Endothelial cell of umbilical vein (primary cell): ENCODE measurements around the gene SLC37A1. TPM values are rescaled to one million over a fixed set of nuclear protein-coding genes. Genes with fewer than 3 reads are reported as not detected.

Experiments
- BruUV-seq: library from RNA; stranded (reverse); fragments of 400-500 nt; replicated peaks from 2 replicates; lab custom pipeline; 2021; lab: Mats Ljungman, UMichigan
- CTCF ChIA-PET: fragments of 300-600, 350-600 bp; sonication (Branson Sonifier 250); formaldehyde crosslinking; loops from one replicate; lab custom pipeline; 2021; ENCODE audit warnings: antibody characterized with exemption, inconsistent platforms; lab: Charles Lee
- POLR2A ChIA-PET: fragments of 300-600, 350-600 bp; sonication (Branson Sonifier 250); formaldehyde crosslinking; loops from one replicate; lab custom pipeline; 2021; ENCODE audit warnings: antibody characterized with exemption, inconsistent platforms; lab: Charles Lee
- DNase-seq: peaks from one replicate; pipeline ENCODE4 v3.0.0-alpha.2; 2011; ENCODE audit warnings: low read depth, low spot score
- FAIRE-seq: peaks from 2 replicates; lab custom pipeline; 2011; peaks lifted over from hg19 to GRCh38; lab: Jason Lieb, UNC
- H2AFZ ChIP-seq: 2 replicates; pipeline ENCODE4 v1.6.0; 2012; ENCODE audit warnings: low read depth, low read length, control low read depth, inconsistent platforms
- H3K27ac ChIP-seq: 2 replicates; pipeline ENCODE4 v1.5.1; 2011; ENCODE audit warnings: low read depth, mild to moderate bottlenecking, control low read depth, low read length, moderate library complexity; ENCODE audit not compliant: insufficient read depth
- H3K27me3 ChIP-seq, 2 experiments: 2 replicates each; pipeline versions ENCODE4 v1.6.0 to v1.6.1; 2011; ENCODE audit warnings: low read length in 2 of 2, mixed read lengths in 1 of 2; ENCODE audit not compliant: control insufficient read depth in 2 of 2, insufficient read depth in 2 of 2
- H3K36me3 ChIP-seq, 2 experiments: 2 replicates in 1 of 2; 3 replicates in 1 of 2; pipeline ENCODE4 v1.5.1; 2011; ENCODE audit warnings: low read length in 2 of 2, mild to moderate bottlenecking in 1 of 2, moderate library complexity in 1 of 2; ENCODE audit not compliant: control insufficient read depth in 2 of 2, insufficient read depth in 2 of 2; ENCODE audit errors: extremely low read depth in 1 of 2
- H3K4me1 ChIP-seq: 3 replicates; pipeline ENCODE4 v1.5.1; 2011; ENCODE audit warnings: mild to moderate bottlenecking, low read length; ENCODE audit not compliant: control insufficient read depth, insufficient read depth; ENCODE audit errors: extremely low read depth
- H3K4me2 ChIP-seq: 2 replicates; pipeline ENCODE4 v1.6.1; 2011; ENCODE audit warnings: low read length, control low read depth, mixed read lengths; ENCODE audit not compliant: insufficient read depth
- H3K4me3 ChIP-seq, 3 experiments: fragments of 200-600 bp in 1 of 3; sonication (generic), shearing (Covaris generic) in 1 of 3; replicated peaks in 1 of 3; 2 replicates each; pipeline ENCODE4 v1.5.1; 2011 to 2016; ENCODE audit warnings: control low read depth in 3 of 3, low read length in 3 of 3, mild to moderate bottlenecking in 2 of 3, inconsistent platforms in 1 of 3, low read depth in 1 of 3, moderate library complexity in 1 of 3; ENCODE audit not compliant: insufficient read depth in 1 of 3
- H3K79me2 ChIP-seq: 2 replicates; pipeline ENCODE4 v1.6.0; 2012; ENCODE audit warnings: low read length, inconsistent platforms; ENCODE audit not compliant: control insufficient read depth, insufficient read depth
- H3K9ac ChIP-seq: replicated peaks from 2 replicates; pipeline ENCODE3; 2011; ENCODE audit warnings: low read length, control low read depth; ENCODE audit not compliant: insufficient read depth; ENCODE audit errors: extremely low read depth
- H3K9me1 ChIP-seq: replicated peaks from 3 replicates; pipeline ENCODE4 v1.6.0; 2011; ENCODE audit warnings: mild to moderate bottlenecking, low read length; ENCODE audit not compliant: control insufficient read depth, insufficient read depth; ENCODE audit errors: extremely low read depth
- H3K9me3 ChIP-seq: replicated peaks from 2 replicates; pipeline ENCODE4 v1.5.1; 2012; ENCODE audit warnings: low read length, inconsistent platforms; ENCODE audit not compliant: control insufficient read depth, insufficient read depth
- H4K20me1 ChIP-seq: replicated peaks from 2 replicates; pipeline ENCODE3; 2011; ENCODE audit warnings: mild to moderate bottlenecking, low read length; ENCODE audit not compliant: control insufficient read depth, insufficient read depth; ENCODE audit errors: extremely low read depth
- EZH2 ChIP-seq: IDR thresholded peaks from 2 replicates; pipeline ENCODE4 v1.6.1; 2012; ENCODE audit warnings: borderline replicate concordance, low read depth, mild to moderate bottlenecking, moderate library complexity, low read length, inconsistent platforms; ENCODE audit not compliant: severe bottlenecking
- FOS ChIP-seq: IDR thresholded peaks from 2 replicates; pipeline ENCODE4 v1.6.1; 2011; ENCODE audit warnings: mild to moderate bottlenecking, low read length, moderate library complexity, borderline replicate concordance; ENCODE audit not compliant: insufficient read depth
- GATA2 ChIP-seq: IDR thresholded peaks from 2 replicates; pipeline ENCODE4 v1.7.0; 2011; ENCODE audit warnings: low read depth, mild to moderate bottlenecking, moderate library complexity, mixed read lengths, low read length; ENCODE audit not compliant: insufficient read length, insufficient read depth
- JUN ChIP-seq: IDR thresholded peaks from 2 replicates; pipeline ENCODE4 v1.6.1; 2011; ENCODE audit warnings: borderline replicate concordance, low read depth; ENCODE audit not compliant: insufficient read length, insufficient read depth
- MYC ChIP-seq: IDR thresholded peaks from one replicate; pipeline ENCODE4 v1.6.1; 2011; ENCODE audit warnings: mild to moderate bottlenecking, low read depth, low read length
- POLR2A ChIP-seq: IDR thresholded peaks from 2 replicates; pipeline ENCODE4 v1.6.1; 2012; ENCODE audit warnings: low read depth, mild to moderate bottlenecking, control low read depth, low read length
- POLR2AphosphoS5 ChIP-seq: IDR thresholded peaks from 2 replicates; pipeline ENCODE4 v1.6.1; 2012; ENCODE audit warnings: low read depth, mild to moderate bottlenecking, control low read depth, low read length, moderate library complexity; ENCODE audit not compliant: insufficient read depth
- dilution Hi-C: fragments of 300-500 bp; cut with MboI; formaldehyde crosslinking; loops from one replicate; pipeline ENCODE4 v1.15.0; 2019; ENCODE audit warnings: low sequenced_read_pairs; ENCODE audit not compliant: extremely low pct_ligation_motif_present
- intact Hi-C: fragments of 100-400 bp; cut with micrococcal nuclease; formaldehyde crosslinking; loops from one replicate; pipeline ENCODE4 v1.10.0; 2022
- polyA plus RNA-seq, 4 experiments: library from polyadenylated mRNA; depleted of rRNA in 3 of 4; stranded (reverse) in 3 of 4; unstranded in 1 of 4; fragments of >200 nt; gene quantifications; 2 replicates each; pipeline versions ENCODE4 v1.2.1 to v1.2.3, GENCODE V29; 2011 to 2012; ENCODE audit warnings: missing spikeins in 1 of 4
- total RNA-seq: library from RNA; stranded (reverse); gene quantifications from 2 replicates; pipeline ENCODE4 v1.2.3, GENCODE V29; 2021
- TF ChIP-seq, protein P1 (sequence below), 2 donors: IDR thresholded peaks; 1 replicate in 1 of 2; 2 replicates in 1 of 2; pipeline ENCODE4 v1.5.1; 2011; ENCODE audit warnings: low read length in 2 of 2, mild to moderate bottlenecking in 2 of 2, moderate library complexity in 2 of 2, control low read depth in 1 of 2, inconsistent platforms in 1 of 2, low read depth in 1 of 2; ENCODE audit not compliant: insufficient read depth in 1 of 2; ENCODE audit errors: extremely low read depth in 1 of 2
- TF ChIP-seq, protein P2 (sequence below): IDR thresholded peaks from 2 replicates; pipeline ENCODE4 v1.6.1; 2011; ENCODE audit not compliant: insufficient read depth, insufficient read length

SLC37A1 gene
- total and polyA plus RNA-seq, 2 donors (not counting 3 experiments of a cell fraction or from before 2014, with no cell fraction given) = 4.7 to 7.6 TPM

- CTCF ChIA-PET = no interaction called here
- Histone ChIP-seq H2AFZ (no peak overlapping the region), H3K36me3 (no peaks in the 10 kb centered on the region), H3K4me1 (no peaks in the 10 kb centered on the region), H3K27me3 (no peaks in the 10 kb centered on the region), H3K4me2 (no peak overlapping the region), H3K27ac (no peak overlapping the region), H3K79me2 (no peaks in the 10 kb centered on the region), H3K4me3 (no peak overlapping the region), H3K9me3 (no peaks in the 10 kb centered on the region), H3K9me1 (no peaks in the 10 kb centered on the region), H3K9ac (no peak overlapping the region), H4K20me1 (no peaks in the 10 kb centered on the region)
- BruUV-seq = no TSS peak
- FAIRE-seq (no peak), DNase-seq (no peak)
- intact Hi-C loops (no loop called here), dilution Hi-C loops (no loop called here)
- POLR2A ChIA-PET = no interaction called here
- no peak for TF ChIP-seq MYC
Observed at GRCh38 chr21:42557420-42557819, 43.8 kb downstream of the SLC37A1 start.

GRCh38 chr21:42558368-42558767, 44.7 kb downstream of the SLC37A1 start:
- POLR2A ChIA-PET = no interaction called here
- no peak overlapping the region for H3K4me2 ChIP-seq
- H3K9me1 ChIP-seq = no peaks in the 10 kb centered on the region
- H3K4me3 ChIP-seq = no peak overlapping the region
- CTCF ChIA-PET = no interaction called here
- H3K79me2 ChIP-seq = no peaks in the 10 kb centered on the region
- DNase-seq (no peak), FAIRE-seq (no peak)
- H3K36me3 ChIP-seq = no peaks in the 10 kb centered on the region
- dilution Hi-C loops (no loop called here), intact Hi-C loops (no loop called here)
- no peaks in the 10 kb centered on the region for H3K4me1 ChIP-seq
- no peaks in the 10 kb centered on the region for H3K9me3 ChIP-seq
- TF ChIP-seq POLR2AphosphoS5 = no peak
- TF ChIP-seq MYC = no peak
- TF ChIP-seq FOS = no peak
- TF ChIP-seq, protein P1, sequence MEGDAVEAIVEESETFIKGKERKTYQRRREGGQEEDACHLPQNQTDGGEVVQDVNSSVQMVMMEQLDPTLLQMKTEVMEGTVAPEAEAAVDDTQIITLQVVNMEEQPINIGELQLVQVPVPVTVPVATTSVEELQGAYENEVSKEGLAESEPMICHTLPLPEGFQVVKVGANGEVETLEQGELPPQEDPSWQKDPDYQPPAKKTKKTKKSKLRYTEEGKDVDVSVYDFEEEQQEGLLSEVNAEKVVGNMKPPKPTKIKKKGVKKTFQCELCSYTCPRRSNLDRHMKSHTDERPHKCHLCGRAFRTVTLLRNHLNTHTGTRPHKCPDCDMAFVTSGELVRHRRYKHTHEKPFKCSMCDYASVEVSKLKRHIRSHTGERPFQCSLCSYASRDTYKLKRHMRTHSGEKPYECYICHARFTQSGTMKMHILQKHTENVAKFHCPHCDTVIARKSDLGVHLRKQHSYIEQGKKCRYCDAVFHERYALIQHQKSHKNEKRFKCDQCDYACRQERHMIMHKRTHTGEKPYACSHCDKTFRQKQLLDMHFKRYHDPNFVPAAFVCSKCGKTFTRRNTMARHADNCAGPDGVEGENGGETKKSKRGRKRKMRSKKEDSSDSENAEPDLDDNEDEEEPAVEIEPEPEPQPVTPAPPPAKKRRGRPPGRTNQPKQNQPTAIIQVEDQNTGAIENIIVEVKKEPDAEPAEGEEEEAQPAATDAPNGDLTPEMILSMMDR (IDR thresholded peaks at IDR 0.05; ENCODE audit: extremely low read depth in 1 of 2, insufficient read depth in 1 of 2, low read depth in 1 of 2, low read length in 2 of 2) = no peak
- TF ChIP-seq POLR2A = no peak
- TF ChIP-seq, protein P2, sequence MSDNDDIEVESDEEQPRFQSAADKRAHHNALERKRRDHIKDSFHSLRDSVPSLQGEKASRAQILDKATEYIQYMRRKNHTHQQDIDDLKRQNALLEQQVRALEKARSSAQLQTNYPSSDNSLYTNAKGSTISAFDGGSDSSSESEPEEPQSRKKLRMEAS = no peak
- no peak for TF ChIP-seq GATA2
- TF ChIP-seq JUN = no peak
- TF ChIP-seq EZH2 = no peak
- no TSS peak for BruUV-seq
- no peak overlapping the region for H3K27ac ChIP-seq
- H3K9ac ChIP-seq = no peak overlapping the region
- H3K27me3 ChIP-seq = no peaks in the 10 kb centered on the region
- no peaks in the 10 kb centered on the region for H4K20me1 ChIP-seq
- no peak overlapping the region for H2AFZ ChIP-seq
